ENCODE measurements around the gene RIN3.

The RIN3 gene

DNA sequence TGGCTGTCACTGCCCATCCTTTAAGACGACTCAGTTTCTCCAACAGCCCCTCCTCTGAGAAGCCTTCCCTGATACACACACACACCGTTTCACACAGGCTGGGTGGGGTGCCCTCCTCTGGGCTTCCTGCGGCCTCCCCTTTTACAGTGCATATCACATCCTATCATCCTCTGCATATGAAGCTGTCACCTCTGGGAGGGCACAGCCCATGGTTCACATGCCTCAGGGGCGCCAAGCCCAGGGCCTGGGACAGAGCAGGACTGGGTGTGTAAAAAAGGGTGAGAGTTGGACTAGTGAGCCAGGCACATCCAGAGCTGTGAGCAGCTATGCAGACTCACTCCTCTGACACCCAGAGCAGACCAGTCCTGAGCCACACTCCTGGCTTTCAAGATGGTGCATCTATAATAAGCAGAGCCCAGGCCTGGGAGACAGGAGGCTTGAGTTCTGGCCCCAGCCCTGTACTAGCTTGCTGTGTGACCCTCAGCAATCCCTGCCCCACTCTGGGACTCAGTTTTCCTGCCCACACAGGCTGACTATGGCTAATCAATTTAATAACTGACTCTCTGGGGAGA is 172.3 kb downstream of the RIN3 start:
- in situ Hi-C loops (cut with HindIII; ENCODE audit: low sequenced_read_pairs), result no loop called here

GRCh38 chr14:92686411-92686899 is 172.9 kb downstream of the RIN3 start:
- no peak overlapping the region for H3K4me3 ChIP-seq (ENCODE audit: low read depth, low read length)
- in situ Hi-C loops (cut with HindIII; ENCODE audit: low sequenced_read_pairs), result no loop called here
- no peak for DNase-seq (ENCODE audit: low read depth, low spot score)
- no peak for TF ChIP-seq CTCF (IDR thresholded peaks at IDR 0.05; ENCODE audit: low read depth, low read length)

More for the DNA sequence above, 172.3 kb downstream of the RIN3 start:
- no peak for TF ChIP-seq CTCF (IDR thresholded peaks at IDR 0.05; ENCODE audit: low read depth, low read length)
- H3K4me3 ChIP-seq (ENCODE audit: low read depth, low read length), result no peak overlapping the region
- DNase-seq (ENCODE audit: low read depth, low spot score), result no peak

DNA sequence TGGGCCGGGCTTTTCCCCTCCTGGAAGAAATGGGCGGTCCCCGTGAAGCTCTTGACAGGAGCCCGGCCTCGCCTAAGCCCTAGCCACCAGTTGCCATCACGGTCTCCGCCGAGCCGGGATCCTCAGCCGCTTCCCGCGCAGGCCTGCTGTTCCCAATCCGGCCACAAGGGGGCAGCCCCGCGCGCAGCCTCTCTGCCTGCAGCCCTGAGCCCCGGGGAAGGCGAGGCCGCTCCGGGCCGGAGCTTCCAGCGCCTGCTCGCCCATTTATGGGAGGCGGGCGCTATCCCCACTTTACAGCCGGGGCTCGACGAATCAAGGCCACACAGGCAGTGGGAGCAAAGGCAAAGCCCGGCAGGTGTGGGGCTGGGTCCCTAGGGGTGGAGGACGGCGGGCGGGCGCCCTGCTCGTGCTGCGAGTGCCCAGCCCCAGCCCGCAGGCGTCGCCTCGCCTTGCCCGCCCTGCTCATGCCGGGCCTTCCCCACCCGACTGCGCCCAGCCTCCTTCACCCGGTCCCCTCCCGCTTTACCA is 173.4 kb downstream of the RIN3 start:
- peak; percentile 63 for DNase-seq (ENCODE audit: low read depth, low spot score)
- TF ChIP-seq CTCF (IDR thresholded peaks at IDR 0.05; ENCODE audit: low read depth, low read length), result peak; percentile 96
- peak overlapping the region; percentile 27 for H3K4me3 ChIP-seq (ENCODE audit: low read depth, low read length)
- in situ Hi-C loops (cut with HindIII; ENCODE audit: low sequenced_read_pairs), result no loop called here

GRCh38 chr14:92687681-92688433 is 174.3 kb downstream of the RIN3 start:
- in situ Hi-C loops (cut with HindIII; ENCODE audit: low sequenced_read_pairs), result no loop called here
- peak; percentile 37 for DNase-seq (ENCODE audit: low read depth, low spot score)
- TF ChIP-seq CTCF (IDR thresholded peaks at IDR 0.05; ENCODE audit: low read depth, low read length), result no peak
- H3K4me3 ChIP-seq (ENCODE audit: low read depth, low read length), result peak overlapping the region; percentile 27

- no peak for DNase-seq (ENCODE audit: low read depth, low spot score)
- H3K4me3 ChIP-seq (ENCODE audit: low read depth, low read length), result no peak overlapping the region
- in situ Hi-C loops (cut with HindIII; ENCODE audit: low sequenced_read_pairs), result no loop called here
- no peak for TF ChIP-seq CTCF (IDR thresholded peaks at IDR 0.05; ENCODE audit: low read depth, low read length)
Measured at GRCh38 chr14:92688434-92689375, 175.1 kb downstream of the RIN3 start.
